ENCODE results near the gene MYBBP1A.
A peak's percentile ranks its signal among the peaks of the same experiment; 100 is the strongest.

Gene MYBBP1A

DNA sequence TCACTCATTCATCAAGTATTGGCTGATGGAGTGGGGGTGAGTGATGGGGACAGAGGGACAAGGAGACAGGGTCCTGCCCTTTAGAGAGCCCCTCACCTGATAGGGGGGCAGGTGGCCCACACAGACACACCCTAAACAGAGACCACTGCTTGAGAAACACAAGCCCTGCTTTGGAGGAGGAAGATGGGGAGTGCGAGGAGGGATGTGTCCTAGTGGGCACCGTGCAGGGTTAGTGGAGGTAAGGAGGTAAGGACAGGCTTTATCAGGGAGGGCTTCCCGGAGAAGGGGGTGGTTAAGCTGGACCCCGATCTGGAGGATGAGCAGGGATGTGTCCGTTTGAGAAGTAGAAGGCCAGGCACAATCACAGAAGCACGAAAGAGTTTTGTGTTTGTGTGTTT is 21.0 kb upstream of the MYBBP1A start:
- no peak overlapping the region for H3K4me3 ChIP-seq (ENCODE audit: low read length)
- H3K9me3 ChIP-seq (ENCODE audit: insufficient read depth, low read length), result no peaks in the 10 kb centered on the region
- H3K4me2 ChIP-seq (ENCODE audit: low read length), result no peak overlapping the region
- H3K9ac ChIP-seq (ENCODE audit: low read length), result no peak overlapping the region
- peaks cover 13% of the 10 kb centered on the region for H3K4me1 ChIP-seq (ENCODE audit: low read length)
- H2AFZ ChIP-seq (ENCODE audit: low read depth, low read length), result no peak overlapping the region
- H4K20me1 ChIP-seq (ENCODE audit: insufficient read depth, low read length), result no peaks in the 10 kb centered on the region
- no peak overlapping the region for H3K27ac ChIP-seq (ENCODE audit: low read length)
- H3K36me3 ChIP-seq (replicated peaks; ENCODE audit: low read depth, low read length), result no peaks in the 10 kb centered on the region
- H3K79me2 ChIP-seq (ENCODE audit: low read length), result no peaks in the 10 kb centered on the region
- TF ChIP-seq, protein P1, sequence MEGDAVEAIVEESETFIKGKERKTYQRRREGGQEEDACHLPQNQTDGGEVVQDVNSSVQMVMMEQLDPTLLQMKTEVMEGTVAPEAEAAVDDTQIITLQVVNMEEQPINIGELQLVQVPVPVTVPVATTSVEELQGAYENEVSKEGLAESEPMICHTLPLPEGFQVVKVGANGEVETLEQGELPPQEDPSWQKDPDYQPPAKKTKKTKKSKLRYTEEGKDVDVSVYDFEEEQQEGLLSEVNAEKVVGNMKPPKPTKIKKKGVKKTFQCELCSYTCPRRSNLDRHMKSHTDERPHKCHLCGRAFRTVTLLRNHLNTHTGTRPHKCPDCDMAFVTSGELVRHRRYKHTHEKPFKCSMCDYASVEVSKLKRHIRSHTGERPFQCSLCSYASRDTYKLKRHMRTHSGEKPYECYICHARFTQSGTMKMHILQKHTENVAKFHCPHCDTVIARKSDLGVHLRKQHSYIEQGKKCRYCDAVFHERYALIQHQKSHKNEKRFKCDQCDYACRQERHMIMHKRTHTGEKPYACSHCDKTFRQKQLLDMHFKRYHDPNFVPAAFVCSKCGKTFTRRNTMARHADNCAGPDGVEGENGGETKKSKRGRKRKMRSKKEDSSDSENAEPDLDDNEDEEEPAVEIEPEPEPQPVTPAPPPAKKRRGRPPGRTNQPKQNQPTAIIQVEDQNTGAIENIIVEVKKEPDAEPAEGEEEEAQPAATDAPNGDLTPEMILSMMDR (IDR thresholded peaks at IDR 0.05; ENCODE audit: low read depth, low read length), result no peak
- no peaks in the 10 kb centered on the region for H3K27me3 ChIP-seq (ENCODE audit: low read depth, low read length)

DNA sequence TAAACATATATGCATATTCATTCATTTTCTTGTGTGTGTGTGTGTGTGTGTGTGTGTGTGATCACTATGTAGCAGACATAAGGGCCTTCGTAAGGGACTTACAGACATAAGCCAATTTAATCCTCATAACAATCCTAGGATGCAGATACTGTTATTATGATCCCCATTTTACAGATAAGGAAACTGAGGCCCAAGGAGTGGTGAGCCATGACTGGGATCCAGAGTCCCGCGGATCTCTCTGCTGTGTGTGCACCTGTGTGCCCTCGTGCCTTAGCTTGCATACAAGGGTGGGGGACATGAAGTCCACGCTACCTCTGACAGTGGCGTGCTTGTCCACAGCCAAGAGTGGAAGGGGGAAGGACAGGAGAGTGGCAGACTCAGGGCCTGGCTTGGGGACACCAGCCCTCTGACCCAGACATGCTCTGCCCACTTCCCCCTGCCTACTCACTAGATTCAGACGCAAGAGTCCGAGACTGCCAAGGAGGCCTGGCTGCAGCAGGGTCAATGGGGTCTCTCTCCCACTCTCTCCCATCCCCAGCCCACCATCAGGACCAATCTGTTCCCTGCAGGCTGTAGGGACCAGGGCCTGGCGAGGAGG is 19.4 kb upstream of the MYBBP1A start:
- Histone ChIP-seq H4K20me1 (ENCODE audit: insufficient read depth, low read length) (no peaks in the 10 kb centered on the region), H3K79me2 (ENCODE audit: low read length) (no peaks in the 10 kb centered on the region), H2AFZ (ENCODE audit: low read depth, low read length) (no peak overlapping the region), H3K27ac (ENCODE audit: low read length) (no peak overlapping the region), H3K27me3 (ENCODE audit: low read depth, low read length) (no peaks in the 10 kb centered on the region), H3K9ac (ENCODE audit: low read length) (no peak overlapping the region), H3K4me2 (ENCODE audit: low read length) (no peak overlapping the region), H3K9me3 (ENCODE audit: insufficient read depth, low read length) (no peaks in the 10 kb centered on the region), H3K4me1 (ENCODE audit: low read length) (peaks cover 13% of the 10 kb centered on the region), H3K36me3 (replicated peaks; ENCODE audit: low read depth, low read length) (no peaks in the 10 kb centered on the region), H3K4me3 (ENCODE audit: low read length) (no peak overlapping the region)
- TF ChIP-seq, protein P1 (IDR thresholded peaks at IDR 0.05; ENCODE audit: low read depth, low read length), result no peak
- no peak for TF ChIP-seq EZH2phosphoT487 (IDR thresholded peaks at IDR 0.05; ENCODE audit: low read depth)

DNA sequence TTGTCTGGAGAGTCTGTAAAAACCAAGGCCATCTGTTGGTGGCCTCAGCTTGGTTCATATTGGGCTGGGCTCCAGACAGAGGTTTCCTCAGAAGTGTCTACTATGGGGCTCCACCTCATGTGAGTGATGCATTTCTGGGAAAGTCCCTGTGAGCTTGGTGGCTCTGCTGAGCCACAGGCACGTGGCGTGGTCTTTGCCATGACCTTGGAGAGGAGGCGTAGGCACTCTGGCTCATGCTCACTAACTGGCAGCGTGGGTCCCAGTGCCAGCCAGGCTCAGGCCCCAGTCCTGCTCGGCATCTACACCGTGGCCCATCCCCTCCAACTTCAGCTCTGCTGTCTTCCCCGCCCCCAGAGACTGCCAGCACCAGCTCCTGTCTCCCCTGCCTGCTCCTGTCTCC is 18.5 kb upstream of the MYBBP1A start:
- Histone ChIP-seq H2AFZ (ENCODE audit: low read depth, low read length) (peak overlapping the region; percentile 51), H3K79me2 (ENCODE audit: low read length) (no peaks in the 10 kb centered on the region), H3K9ac (ENCODE audit: low read length) (peak overlapping the region; percentile 14; the same call in 1 of the 2 replicates), H3K36me3 (replicated peaks; ENCODE audit: low read depth, low read length) (no peaks in the 10 kb centered on the region), H3K9me3 (ENCODE audit: insufficient read depth, low read length) (no peaks in the 10 kb centered on the region), H3K4me1 (ENCODE audit: low read length) (peaks cover 13% of the 10 kb centered on the region), H4K20me1 (ENCODE audit: insufficient read depth, low read length) (no peaks in the 10 kb centered on the region), H3K4me3 (ENCODE audit: low read length) (no peak overlapping the region), H3K27ac (ENCODE audit: low read length) (no peak overlapping the region), H3K27me3 (ENCODE audit: low read depth, low read length) (no peaks in the 10 kb centered on the region), H3K4me2 (ENCODE audit: low read length) (peak overlapping the region; percentile 35)
- no peak for TF ChIP-seq EZH2phosphoT487 (IDR thresholded peaks at IDR 0.05; ENCODE audit: low read depth)
- TF ChIP-seq, protein P1 (IDR thresholded peaks at IDR 0.05; ENCODE audit: low read depth, low read length), result no peak

DNA sequence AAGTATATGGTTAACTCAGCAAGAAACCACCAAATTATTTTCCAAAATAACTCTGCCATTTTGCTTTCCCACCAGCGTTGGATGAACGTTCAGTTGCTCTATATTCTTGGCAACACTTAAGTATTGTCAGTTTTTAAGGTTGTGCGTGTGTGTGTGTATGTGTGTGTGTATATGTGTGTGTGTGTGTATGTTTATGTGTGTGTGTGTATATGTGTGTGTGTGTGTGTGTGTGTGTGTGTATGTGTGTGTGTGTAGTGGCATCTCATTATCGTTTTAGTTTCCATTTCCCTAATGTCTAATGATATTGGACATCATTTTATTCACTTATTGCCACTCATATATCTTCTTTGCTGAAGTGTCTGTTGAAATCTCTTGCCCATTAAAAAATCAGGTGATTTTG is 17.9 kb upstream of the MYBBP1A start:
- no peak overlapping the region for H3K4me3 ChIP-seq (ENCODE audit: low read length)
- H2AFZ ChIP-seq (ENCODE audit: low read depth, low read length), result peak overlapping the region; percentile 51; the same call in 1 of the 2 replicates
- no peak overlapping the region for H3K27ac ChIP-seq (ENCODE audit: low read length)
- no peaks in the 10 kb centered on the region for H3K79me2 ChIP-seq (ENCODE audit: low read length)
- H3K36me3 ChIP-seq (replicated peaks; ENCODE audit: low read depth, low read length), result no peaks in the 10 kb centered on the region
- no peaks in the 10 kb centered on the region for H3K27me3 ChIP-seq (ENCODE audit: low read depth, low read length)
- no peaks in the 10 kb centered on the region for H3K9me3 ChIP-seq (ENCODE audit: insufficient read depth, low read length)
- no peak overlapping the region for H3K9ac ChIP-seq (ENCODE audit: low read length)
- H4K20me1 ChIP-seq (ENCODE audit: insufficient read depth, low read length), result no peaks in the 10 kb centered on the region
- TF ChIP-seq, protein P1 (IDR thresholded peaks at IDR 0.05; ENCODE audit: low read depth, low read length), result no peak
- no peak for TF ChIP-seq EZH2phosphoT487 (IDR thresholded peaks at IDR 0.05; ENCODE audit: low read depth)
- H3K4me1 ChIP-seq (ENCODE audit: low read length), result peaks cover 13% of the 10 kb centered on the region
- H3K4me2 ChIP-seq (ENCODE audit: low read length), result peak overlapping the region; percentile 35
